ENCODE measurements around the gene PABPN1L. TPM values are rescaled to one million over a fixed set of nuclear protein-coding genes. Genes with fewer than 3 reads are reported as not detected.

Gene PABPN1L
- total RNA-seq, 2 donors from 2014 or later, result not detected

DNA sequence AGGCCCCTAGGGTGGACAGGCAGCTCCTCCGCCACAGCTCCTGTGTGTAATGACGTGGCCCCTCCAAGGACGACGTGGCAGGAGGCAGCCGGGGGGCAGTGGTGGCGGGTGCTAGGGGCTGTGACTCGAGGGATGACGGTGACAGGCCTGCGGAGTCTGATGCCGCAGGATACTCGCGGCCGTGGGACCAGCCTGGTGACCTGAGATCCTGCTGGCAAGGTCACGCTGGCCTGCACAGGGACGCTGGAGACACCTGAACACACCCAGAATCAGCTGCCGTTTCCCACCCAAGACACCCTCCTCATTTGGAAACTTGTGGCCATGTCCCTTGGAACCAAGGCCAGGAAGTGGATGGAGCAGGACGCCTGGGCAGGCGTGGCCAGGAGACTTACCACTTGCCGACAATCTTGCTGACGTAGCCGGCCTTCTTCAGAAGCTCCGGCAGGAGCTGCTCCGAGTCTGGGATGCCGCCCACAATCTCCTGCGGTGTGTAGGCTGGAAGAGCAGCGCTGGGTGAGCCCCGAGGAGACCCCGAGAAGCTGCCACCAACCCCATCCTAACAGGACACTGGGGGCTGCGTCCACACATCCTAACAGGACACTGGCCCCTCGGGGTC lies 25.8 kb downstream of the PABPN1L start:
- H3K36me3 ChIP-seq, result peaks cover 30% of the 10 kb centered on the region

DNA sequence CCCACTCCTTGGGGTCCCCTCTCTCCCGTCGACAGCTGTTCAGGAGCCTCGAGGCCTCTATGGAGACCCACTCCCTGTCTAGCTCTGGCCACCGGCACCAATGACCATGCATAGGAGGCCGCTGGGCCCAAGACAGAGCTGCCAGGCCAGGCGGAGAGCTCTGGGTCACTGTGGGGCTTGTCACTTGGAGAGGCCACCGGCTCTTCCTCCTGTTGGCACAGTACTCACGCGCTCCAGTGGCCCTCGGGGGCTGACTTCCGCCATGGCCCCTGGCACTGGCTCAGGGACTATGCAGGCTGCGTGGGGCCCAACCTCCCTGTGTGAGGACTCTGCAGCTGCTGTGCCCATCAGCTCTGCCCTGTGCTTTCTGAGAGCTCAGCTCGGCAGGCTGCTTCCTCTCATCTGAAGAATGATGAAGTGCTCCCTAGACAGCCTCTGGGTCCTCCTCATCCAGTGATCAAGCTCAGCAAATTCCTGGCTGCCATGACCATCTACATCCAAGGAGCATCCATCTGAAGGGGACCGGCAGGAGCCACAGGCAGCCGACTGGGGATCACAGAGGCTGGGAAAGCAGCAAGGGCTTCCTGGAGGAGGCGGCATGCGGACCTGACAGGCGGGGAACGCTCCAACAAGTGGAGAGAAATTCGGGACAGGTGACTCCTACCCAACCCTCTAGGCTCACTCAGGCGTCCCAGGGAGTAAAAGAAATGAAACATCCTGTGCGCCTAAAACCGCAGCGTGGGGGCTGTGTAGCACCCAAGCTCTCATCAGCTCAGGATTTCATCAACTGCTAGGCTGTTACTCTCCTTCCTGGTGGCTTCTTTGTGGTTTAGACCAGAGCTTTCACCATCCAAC lies 26.5 kb downstream of the PABPN1L start:
- H3K27me3 ChIP-seq, result no peaks in the 10 kb centered on the region
- no peak overlapping the region for H3K4me3 ChIP-seq
- DNase-seq (ENCODE audit: low spot score), result no peak
- TF ChIP-seq, protein P1, sequence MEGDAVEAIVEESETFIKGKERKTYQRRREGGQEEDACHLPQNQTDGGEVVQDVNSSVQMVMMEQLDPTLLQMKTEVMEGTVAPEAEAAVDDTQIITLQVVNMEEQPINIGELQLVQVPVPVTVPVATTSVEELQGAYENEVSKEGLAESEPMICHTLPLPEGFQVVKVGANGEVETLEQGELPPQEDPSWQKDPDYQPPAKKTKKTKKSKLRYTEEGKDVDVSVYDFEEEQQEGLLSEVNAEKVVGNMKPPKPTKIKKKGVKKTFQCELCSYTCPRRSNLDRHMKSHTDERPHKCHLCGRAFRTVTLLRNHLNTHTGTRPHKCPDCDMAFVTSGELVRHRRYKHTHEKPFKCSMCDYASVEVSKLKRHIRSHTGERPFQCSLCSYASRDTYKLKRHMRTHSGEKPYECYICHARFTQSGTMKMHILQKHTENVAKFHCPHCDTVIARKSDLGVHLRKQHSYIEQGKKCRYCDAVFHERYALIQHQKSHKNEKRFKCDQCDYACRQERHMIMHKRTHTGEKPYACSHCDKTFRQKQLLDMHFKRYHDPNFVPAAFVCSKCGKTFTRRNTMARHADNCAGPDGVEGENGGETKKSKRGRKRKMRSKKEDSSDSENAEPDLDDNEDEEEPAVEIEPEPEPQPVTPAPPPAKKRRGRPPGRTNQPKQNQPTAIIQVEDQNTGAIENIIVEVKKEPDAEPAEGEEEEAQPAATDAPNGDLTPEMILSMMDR (IDR thresholded peaks at IDR 0.05), result no peak
- H3K4me1 ChIP-seq, result no peaks in the 10 kb centered on the region
- no peak overlapping the region for H3K27ac ChIP-seq
- H3K9me3 ChIP-seq, result no peaks in the 10 kb centered on the region
- peaks cover 32% of the 10 kb centered on the region for H3K36me3 ChIP-seq

More for the DNA sequence above, 25.8 kb downstream of the PABPN1L start:
- Histone ChIP-seq H3K4me3 (no peak overlapping the region), H3K27me3 (no peaks in the 10 kb centered on the region), H3K27ac (no peak overlapping the region), H3K4me1 (no peaks in the 10 kb centered on the region), H3K9me3 (no peaks in the 10 kb centered on the region)
- DNase-seq (ENCODE audit: low spot score), result no peak
- TF ChIP-seq, protein P1 (IDR thresholded peaks at IDR 0.05), result no peak

DNA sequence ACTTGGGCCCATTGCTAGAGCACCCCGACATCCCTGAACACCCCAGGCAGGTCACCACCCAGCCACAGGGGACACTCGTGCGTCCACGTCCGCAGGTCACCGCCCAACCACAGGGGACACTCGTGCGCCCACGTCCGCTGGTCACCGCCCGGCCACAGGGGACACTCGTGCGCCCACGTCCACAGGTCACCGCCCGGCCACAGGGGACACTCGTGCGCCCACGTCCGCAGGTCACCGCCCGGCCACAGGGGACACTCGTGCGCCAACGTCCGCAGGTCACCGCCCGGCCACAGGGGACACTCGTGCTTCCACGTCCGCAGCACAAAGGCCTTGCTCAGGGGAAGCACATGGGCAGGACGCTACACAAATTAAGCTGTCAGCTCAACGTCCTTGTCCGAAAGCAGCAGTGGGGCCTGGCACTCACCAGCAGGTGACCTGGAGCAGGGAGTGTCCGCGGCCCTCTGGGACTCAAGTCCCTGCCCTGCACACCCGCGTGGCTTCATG lies 27.4 kb downstream of the PABPN1L start:
- H3K27ac ChIP-seq, result no peak overlapping the region
- DNase-seq (ENCODE audit: low spot score), result no peak
- H3K4me1 ChIP-seq, result no peaks in the 10 kb centered on the region
- H3K36me3 ChIP-seq, result peaks cover 34% of the 10 kb centered on the region
- H3K27me3 ChIP-seq, result no peaks in the 10 kb centered on the region
- TF ChIP-seq, protein P1 (IDR thresholded peaks at IDR 0.05), result no peak
- no peak overlapping the region for H3K4me3 ChIP-seq
- no peaks in the 10 kb centered on the region for H3K9me3 ChIP-seq

DNA sequence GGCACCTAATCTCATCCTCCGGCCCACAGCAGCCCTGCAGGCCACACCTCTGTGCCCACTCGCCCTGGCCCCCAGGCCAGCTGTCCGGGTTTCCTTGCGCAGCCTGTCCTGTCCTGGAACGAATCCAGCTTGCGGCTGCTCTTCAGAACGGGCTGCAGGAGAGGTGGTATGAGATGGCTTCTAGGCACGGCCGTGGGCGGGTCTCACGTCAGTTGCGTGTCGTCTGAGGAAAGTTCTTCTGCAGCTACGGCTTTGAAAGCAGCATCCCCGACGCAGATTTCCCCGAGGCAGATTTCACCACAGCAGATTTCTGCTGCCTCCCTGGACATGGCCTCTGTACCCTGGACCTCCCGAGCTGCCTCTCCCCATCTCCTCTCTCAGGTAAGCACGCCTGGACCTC lies 27.9 kb downstream of the PABPN1L start:
- no peak for DNase-seq (ENCODE audit: low spot score)
- no peaks in the 10 kb centered on the region for H3K4me1 ChIP-seq
- H3K9me3 ChIP-seq, result no peaks in the 10 kb centered on the region

DNA sequence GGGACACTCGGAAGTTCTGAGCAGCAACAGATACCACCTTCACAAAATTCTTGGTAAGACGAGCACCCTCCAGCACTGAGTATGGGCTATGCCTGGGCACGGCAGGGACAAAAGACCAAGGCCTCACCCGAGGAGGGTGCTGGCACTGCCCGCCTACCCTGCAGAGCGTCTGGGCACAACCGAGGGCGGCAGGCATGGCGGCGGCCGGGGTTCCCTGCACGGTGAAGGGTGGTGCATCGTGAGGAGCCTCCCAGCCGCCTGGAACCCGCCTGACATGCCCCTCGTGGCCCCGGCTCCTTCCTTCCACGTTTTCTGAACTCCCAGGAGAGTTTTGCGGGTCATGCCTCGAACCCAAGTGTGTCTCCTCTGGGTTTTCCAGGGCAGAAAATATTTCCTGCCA lies 28.7 kb downstream of the PABPN1L start:
- H3K4me1 ChIP-seq, result no peaks in the 10 kb centered on the region
- no peak overlapping the region for H3K4me3 ChIP-seq
- TF ChIP-seq, protein P1 (IDR thresholded peaks at IDR 0.05), result no peak
- H3K9me3 ChIP-seq, result no peaks in the 10 kb centered on the region
- H3K27me3 ChIP-seq, result no peaks in the 10 kb centered on the region
- DNase-seq (ENCODE audit: low spot score), result no peak
- no peak overlapping the region for H3K27ac ChIP-seq
- H3K36me3 ChIP-seq, result peaks cover 34% of the 10 kb centered on the region

More for the DNA sequence above, 27.9 kb downstream of the PABPN1L start:
- Histone ChIP-seq H3K27me3 (no peaks in the 10 kb centered on the region), H3K27ac (no peak overlapping the region), H3K36me3 (peaks cover 34% of the 10 kb centered on the region), H3K4me3 (no peak overlapping the region)
- TF ChIP-seq, protein P1 (IDR thresholded peaks at IDR 0.05), result no peak
